K562 treated with DMSO at 1 percent for 24 hours (cell line): ENCODE results near the gene MPRIP. TPM values are rescaled to one million over a fixed set of nuclear protein-coding genes. Genes with fewer than 3 reads are reported as not detected.

Experiments used
- total RNA-seq: library from RNA; unstranded; fragments of 300-600 nt; gene quantifications from 2 replicates; pipeline ENCODE4 v1.2.3, GENCODE V29; 2022; ENCODE audit warnings: low read depth; ENCODE audit not compliant: insufficient read depth

Gene MPRIP
- total RNA-seq, result 46.1 and 49.5 TPM in 2 replicates

GRCh38 chr17:17042384-17042736, at the start of gene MPRIP:
Gene MPRIP (plus strand): TSS chr17:17042457. CDS start chr17:17042849, 392 bp downstream.

GRCh38 chr17:17206124-17206912, 164.1 kb downstream of the MPRIP start, which contains the start of gene PLD6:
Gene PLD6 (minus strand): TSS chr17:17206333. CDS start chr17:17206286, 47 bp downstream.

GRCh38 chr17:17237026-17237799, 195.0 kb downstream of the MPRIP start, which contains the start of gene FLCN:
Gene FLCN (minus strand): TSS chr17:17237168. CDS start chr17:17228137, 9,031 bp downstream.

Other genes starting within 250 kb of the MPRIP start
- gene TNFRSF13B, start 70.3 kb upstream of the MPRIP start, total RNA-seq, result not detected in 2 replicates
- gene PLD6, start 163.9 kb downstream of the MPRIP start, total RNA-seq, result 2.5 and 3.0 TPM in 2 replicates
- 39.6 and 43.2 TPM in 2 replicates for gene FLCN, start 194.7 kb downstream of the MPRIP start, total RNA-seq
- 67.0 and 67.5 TPM in 2 replicates for gene COPS3, start 238.8 kb downstream of the MPRIP start, total RNA-seq